GM12878 (cell line): Measurements from ENCODE around the gene FIBIN. TPM values are rescaled to one million over a fixed set of nuclear protein-coding genes. Genes with fewer than 3 reads are reported as not detected.

ENCODE experiments used
- ATAC-seq: fragments of 200-7000 bp; cut with Tn5 transposase; 3 replicates; pipeline ENCODE4 v1.9.1; 2020; ENCODE audit warnings: mild to moderate bottlenecking, moderate library complexity
- BruUV-seq: library from RNA; stranded (reverse); fragments of 400-500 nt; replicated peaks from 2 replicates; lab custom pipeline; 2021; lab: Mats Ljungman, UMichigan
- CTCF ChIA-PET: fragments of 300-600 bp; sonication (Branson Sonifier 250); formaldehyde crosslinking; extraction: SDS; loops from one replicate; lab custom pipeline; 2021; ENCODE audit warnings: inconsistent platforms; lab: Yijun Ruan, JAX
- POLR2A ChIA-PET: fragments of 350-600 bp; formaldehyde crosslinking; extraction: SDS; loops from one replicate; lab custom pipeline; 2021; ENCODE audit warnings: inconsistent platforms; lab: Charles Lee
- RAD21 ChIA-PET: fragments of 300-600 bp; sonication (Branson Sonifier 250); formaldehyde crosslinking; loops from one replicate; lab custom pipeline; 2023; ENCODE audit warnings: antibody characterized with exemption; ENCODE audit not compliant: unreplicated experiment; lab: Charles Lee
- SMC1A ChIA-PET: fragments of 300-600 bp; sonication (Branson Sonifier 250); formaldehyde crosslinking; loops from one replicate; lab custom pipeline; 2023; ENCODE audit not compliant: unreplicated experiment, uncharacterized antibody; lab: Charles Lee
- DNase-seq: peaks from one replicate; pipeline ENCODE4 v3.0.0-alpha.2; 2011; ENCODE audit warnings: low read depth, low spot score
- FAIRE-seq: peaks from 3 replicates; lab custom pipeline; 2011; peaks lifted over from hg19 to GRCh38; lab: Jason Lieb, UNC
- H2AFZ ChIP-seq: 2 replicates; pipeline ENCODE4 v1.6.0; 2011; ENCODE audit warnings: low read depth, low read length, control low read depth; ENCODE audit not compliant: control insufficient read depth
- H3K27ac ChIP-seq: 2 replicates; pipeline ENCODE4 v1.5.1; 2011; ENCODE audit warnings: control low read depth; ENCODE audit not compliant: control insufficient read depth, insufficient read depth
- H3K27me3 ChIP-seq, 2 experiments: replicated peaks in 1 of 2; 2 replicates each; pipeline versions ENCODE4 v1.6.0 to v1.6.1; 2011; ENCODE audit warnings: low read length in 1 of 2; ENCODE audit not compliant: control insufficient read depth in 2 of 2, insufficient read depth in 2 of 2
- H3K36me3 ChIP-seq, 2 experiments: 2 replicates each; pipeline ENCODE4 v1.5.1; 2011; ENCODE audit warnings: low read length in 1 of 2; ENCODE audit not compliant: control insufficient read depth in 2 of 2, insufficient read depth in 2 of 2
- H3K4me1 ChIP-seq: 2 replicates; pipeline ENCODE4 v1.6.1; 2011; ENCODE audit warnings: mild to moderate bottlenecking, low read length, moderate library complexity, mixed read lengths; ENCODE audit not compliant: control insufficient read depth, insufficient read depth
- H3K4me2 ChIP-seq: 2 replicates; pipeline ENCODE4 v1.6.0; 2011; ENCODE audit warnings: control low read depth; ENCODE audit not compliant: control insufficient read depth, insufficient read depth
- H3K4me3 ChIP-seq: fragments of 200-600 bp; sonication (generic); 2 replicates; pipeline ENCODE4 v1.5.1; 2016
- H3K79me2 ChIP-seq: 2 replicates; pipeline ENCODE4 v1.6.0; 2011; ENCODE audit warnings: low read length; ENCODE audit not compliant: control insufficient read depth, insufficient read depth
- H3K9ac ChIP-seq: 2 replicates; pipeline ENCODE4 v1.8.0; 2011; ENCODE audit warnings: low read length, control low read depth, mixed read lengths; ENCODE audit not compliant: control insufficient read depth, insufficient read depth
- H3K9me3 ChIP-seq: replicated peaks from 3 replicates; pipeline ENCODE4 v1.5.1; 2011; ENCODE audit warnings: mild to moderate bottlenecking, low read length; ENCODE audit not compliant: control insufficient read depth, insufficient read depth
- H4K20me1 ChIP-seq: 2 replicates; pipeline ENCODE4 v1.6.0; 2011; ENCODE audit not compliant: control insufficient read depth, insufficient read depth
- ZBTB4 ChIP-seq: fragments of 450-650 bp; formaldehyde crosslinking; IDR thresholded peaks from 2 replicates; pipeline ENCODE4 v1.4.0; 2022; ENCODE audit warnings: mild to moderate bottlenecking, moderate library complexity
- ZNF592 ChIP-seq: fragments of 450-650 bp; IDR thresholded peaks from 2 replicates; pipeline ENCODE4 v1.6.1; 2017; ENCODE audit warnings: mild to moderate bottlenecking, moderate library complexity
- WGBS: methylation state at CpG from one replicate; pipeline ENCODE4 v1.1.6; 2016; ENCODE audit warnings: low lambda C conversion rate; ENCODE audit not compliant: insufficient replicate concordance, insufficient coverage; ENCODE audit errors: missing lambda C conversion rate; 5-methylcytosine and 5-hydroxymethylcytosine counted together
- in situ Hi-C: fragments of 300-500 bp; cut with MboI; formaldehyde crosslinking; loops from 9 replicates; pipeline ENCODE4 v1.14.3; 2018; ENCODE audit warnings: mixed read lengths
- intact Hi-C: fragments of 100-400 bp; cut with micrococcal nuclease; formaldehyde crosslinking; loops from one replicate; pipeline ENCODE4 v1.14.2; 2022; ENCODE audit not compliant: unreplicated experiment
- polyA plus RNA-seq, 11 experiments: library from polyadenylated mRNA; depleted of rRNA in 4 of 11; unstranded in 6 of 11; stranded (reverse) in 5 of 11; fragments of >200 nt; fragmentation: Nextera tagmentation in 4 of 11; fragmentation: Illumina TruSeq in 1 of 11; extraction: Ambion mirVana in 4 of 11; extraction: Trizol in 1 of 11; gene quantifications; 1 replicate in 1 of 11; 2 replicates in 10 of 11; pipeline versions ENCODE4 v1.2.1 to v1.2.3, GENCODE V29; 2011 to 2016; ENCODE audit warnings: inconsistent platforms in 2 of 11, missing spikeins in 2 of 11, low read depth in 1 of 11
- total RNA-seq, 4 experiments: library from RNA; depleted of rRNA in 3 of 4; stranded (reverse); fragments of >200 nt in 3 of 4; fragmentation: Illumina TruSeq in 1 of 4; extraction: Trizol in 1 of 4; gene quantifications; 2 replicates each; pipeline versions ENCODE4 v1.2.1 to v1.2.3, GENCODE V29; 2013 to 2021
- TF ChIP-seq, protein P1 (sequence below): IDR thresholded peaks from 2 replicates; pipeline ENCODE4 v1.6.1; 2011; ENCODE audit warnings: low read depth, low read length, improper control_type of control experiment, borderline replicate concordance

FIBIN gene
- total and polyA plus RNA-seq, 10 of the 15 experiments (the other 5 are each of a cell fraction or from before 2014, with no cell fraction given): not detected

DNA sequence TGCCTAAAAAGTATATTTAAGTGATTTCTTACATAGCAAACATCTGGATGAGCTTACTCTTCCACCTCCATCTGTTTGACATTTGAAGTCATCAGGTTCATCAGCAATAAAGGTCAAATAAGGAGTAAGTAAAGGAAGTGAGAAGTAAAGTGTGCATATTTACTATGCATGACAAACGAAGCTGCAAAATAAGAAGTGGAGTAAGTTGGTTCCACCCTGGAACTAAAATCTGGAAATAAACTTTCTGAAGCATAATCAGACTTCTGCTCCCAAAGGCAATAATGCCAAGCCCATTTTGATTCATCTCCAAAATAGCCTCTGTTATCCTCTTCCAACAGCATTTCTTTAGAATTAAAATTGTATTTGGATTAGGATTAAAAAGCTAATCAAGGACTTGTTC, 8.4 kb upstream of the FIBIN start:
- Histone ChIP-seq H3K9ac (no peak overlapping the region), H3K4me1 (no peaks in the 10 kb centered on the region), H3K27ac (no peak overlapping the region), H4K20me1 (no peaks in the 10 kb centered on the region), H3K79me2 (no peaks in the 10 kb centered on the region), H3K4me3 (no peak overlapping the region), H3K27me3 (no peaks in the 10 kb centered on the region), H3K9me3 (no peaks in the 10 kb centered on the region), H2AFZ (no peak overlapping the region), H3K36me3 (no peaks in the 10 kb centered on the region), H3K4me2 (no peak overlapping the region)
- in situ Hi-C loops (no loop called here), intact Hi-C loops (no loop called here)
- ATAC-seq (no peak), FAIRE-seq (no peak), DNase-seq (no peak)
- CTCF ChIA-PET: no interaction called here
- WGBS: 0% methylated on average over 1 of the region's 1 CpG
- no TSS peak for BruUV-seq
- POLR2A ChIA-PET: no interaction called here
- TF ChIP-seq ZNF592: no peak
- TF ChIP-seq ZBTB4 (CRISPR knock-in tag): no peak
- TF ChIP-seq, protein P1, sequence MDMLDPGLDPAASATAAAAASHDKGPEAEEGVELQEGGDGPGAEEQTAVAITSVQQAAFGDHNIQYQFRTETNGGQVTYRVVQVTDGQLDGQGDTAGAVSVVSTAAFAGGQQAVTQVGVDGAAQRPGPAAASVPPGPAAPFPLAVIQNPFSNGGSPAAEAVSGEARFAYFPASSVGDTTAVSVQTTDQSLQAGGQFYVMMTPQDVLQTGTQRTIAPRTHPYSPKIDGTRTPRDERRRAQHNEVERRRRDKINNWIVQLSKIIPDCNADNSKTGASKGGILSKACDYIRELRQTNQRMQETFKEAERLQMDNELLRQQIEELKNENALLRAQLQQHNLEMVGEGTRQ: no peak
- SMC1A ChIA-PET: interaction anchor here (1.1 kb wide), 1 partner anchor 26 kb away, joined by 3 read pairs; no protein-coding TSS in a partner anchor
- RAD21 ChIA-PET: no interaction called here
